Central memory CD4-positive, alpha-beta T cell (primary cell): ENCODE results near the gene SOS2.
"Not testable (repeated sequence)": the region's sequence is repeated elsewhere in the genome, so short reads cannot be mapped to it uniquely, and the experiment has no call there.

ENCODE experiments used
- DNase-seq: peaks from one replicate; pipeline ENCODE4 v3.0.0; 2022

SOS2 gene

GRCh38 chr14:50225067-50225973 lies 6.1 kb downstream of the SOS2 start:
- no peak for DNase-seq

GRCh38 chr14:50222055-50222613 lies 9.2 kb downstream of the SOS2 start:
- DNase-seq = no peak

- DNase-seq = no peak
Observed at GRCh38 chr14:50218501-50218900, 12.9 kb downstream of the SOS2 start.

- DNase-seq = no peak
Observed at GRCh38 chr14:50215416-50215815, 16.0 kb downstream of the SOS2 start.

GRCh38 chr14:50213795-50214194 lies 17.6 kb downstream of the SOS2 start:
- no peak for DNase-seq

- DNase-seq = no peak
Observed at GRCh38 chr14:50212726-50213125, 18.7 kb downstream of the SOS2 start.

GRCh38 chr14:50210074-50210473 lies 21.3 kb downstream of the SOS2 start:
- DNase-seq = no peak

- no peak for DNase-seq
Observed at GRCh38 chr14:50198499-50198898, 32.9 kb downstream of the SOS2 start.

- no peak for DNase-seq
Observed at GRCh38 chr14:50191499-50191898, 39.9 kb downstream of the SOS2 start.

- no peak for DNase-seq
Observed at GRCh38 chr14:50186107-50186506, 45.3 kb downstream of the SOS2 start.

- DNase-seq = no peak
Observed at GRCh38 chr14:50173891-50174290, 57.5 kb downstream of the SOS2 start.

GRCh38 chr14:50171895-50172294 lies 59.5 kb downstream of the SOS2 start:
- no peak for DNase-seq

GRCh38 chr14:50167381-50167780 lies 64.0 kb downstream of the SOS2 start:
- DNase-seq = not testable (repeated sequence)

GRCh38 chr14:50156111-50156510 lies 75.3 kb downstream of the SOS2 start:
- DNase-seq = no peak

- DNase-seq = no peak
Observed at GRCh38 chr14:50148799-50149198, 82.6 kb downstream of the SOS2 start.

- no peak for DNase-seq
Observed at GRCh38 chr14:50139192-50139591, 92.2 kb downstream of the SOS2 start.

GRCh38 chr14:50127802-50128201 lies 103.6 kb downstream of the SOS2 start:
- no peak for DNase-seq

- DNase-seq = no peak
Observed at GRCh38 chr14:50123062-50123461, 108.3 kb downstream of the SOS2 start.

- DNase-seq = no peak
Observed at GRCh38 chr14:50122291-50122690, 109.1 kb downstream of the SOS2 start.

- no peak for DNase-seq
Observed at GRCh38 chr14:50121486-50121885, 109.9 kb downstream of the SOS2 start.

GRCh38 chr14:50117456-50117855 lies 113.9 kb downstream of the SOS2 start:
- DNase-seq = no peak

- no peak for DNase-seq
Observed at GRCh38 chr14:50116966-50117365, 114.4 kb downstream of the SOS2 start.

GRCh38 chr14:50116181-50116956 lies 115.0 kb downstream of the SOS2 start, which contains the start of gene VCPKMT:
Gene VCPKMT (minus strand): TSS chr14:50116572. CDS start chr14:50116552, 20 bp downstream.
- peak; percentile 94 for DNase-seq
